Activated T-helper 1 cell treated with Interleukin-2 at 50 U/mL for 16 hours (primary cell): ENCODE data around the gene ABCB10.
"Not testable (repeated sequence)": the region's sequence is repeated elsewhere in the genome, so short reads cannot be mapped to it uniquely, and the experiment has no call there.

Experiments used
- DNase-seq: peaks from one replicate; pipeline ENCODE4 v3.0.0-alpha.2; 2020; ENCODE audit warnings: low read depth

Gene ABCB10

GRCh38 chr1:229572286-229572685 is 13.8 kb upstream of the ABCB10 start:
- no peak for DNase-seq

- DNase-seq, result no peak
Observed at GRCh38 chr1:229570891-229571516, 12.5 kb upstream of the ABCB10 start.

GRCh38 chr1:229570305-229570704 is 11.8 kb upstream of the ABCB10 start:
- no peak for DNase-seq

GRCh38 chr1:229567109-229567868 is 8.8 kb upstream of the ABCB10 start:
- no peak for DNase-seq

- DNase-seq, result no peak
Observed at GRCh38 chr1:229563701-229564100, 5.2 kb upstream of the ABCB10 start.

GRCh38 chr1:229563241-229563640 is 4.7 kb upstream of the ABCB10 start:
- DNase-seq, result no peak

GRCh38 chr1:229562686-229563085 is 4.2 kb upstream of the ABCB10 start:
- DNase-seq, result no peak

- no peak for DNase-seq
Observed at GRCh38 chr1:229561141-229561540, 2.6 kb upstream of the ABCB10 start.

- DNase-seq, result not testable (repeated sequence)
Observed at GRCh38 chr1:229560124-229560523, 1.6 kb upstream of the ABCB10 start.

- peak; percentile 2 for DNase-seq
Observed at GRCh38 chr1:229559336-229559801, 862 bp upstream of the ABCB10 start.

GRCh38 chr1:229557913-229558414 is 543 bp downstream of the ABCB10 start:
- DNase-seq, result peak; percentile 14

- no peak for DNase-seq
Observed at GRCh38 chr1:229557200-229557850, 1.2 kb downstream of the ABCB10 start.

- DNase-seq, result no peak
Observed at GRCh38 chr1:229554886-229555621, 3.5 kb downstream of the ABCB10 start.

GRCh38 chr1:229553621-229554130 is 4.8 kb downstream of the ABCB10 start:
- no peak for DNase-seq

- no peak for DNase-seq
Observed at GRCh38 chr1:229552732-229553131, 5.8 kb downstream of the ABCB10 start.

GRCh38 chr1:229550812-229551567 is 7.5 kb downstream of the ABCB10 start:
- DNase-seq, result no peak

GRCh38 chr1:229547542-229547941 is 11.0 kb downstream of the ABCB10 start:
- DNase-seq, result no peak

GRCh38 chr1:229544587-229544986 is 13.9 kb downstream of the ABCB10 start:
- no peak for DNase-seq

- no peak for DNase-seq
Observed at GRCh38 chr1:229539863-229540506, 18.5 kb downstream of the ABCB10 start.

GRCh38 chr1:229538945-229539344 is 19.6 kb downstream of the ABCB10 start:
- no peak for DNase-seq

- no peak for DNase-seq
Observed at GRCh38 chr1:229537894-229538293, 20.6 kb downstream of the ABCB10 start.
